ENCODE measurements around the gene MTMR3.

DNA sequence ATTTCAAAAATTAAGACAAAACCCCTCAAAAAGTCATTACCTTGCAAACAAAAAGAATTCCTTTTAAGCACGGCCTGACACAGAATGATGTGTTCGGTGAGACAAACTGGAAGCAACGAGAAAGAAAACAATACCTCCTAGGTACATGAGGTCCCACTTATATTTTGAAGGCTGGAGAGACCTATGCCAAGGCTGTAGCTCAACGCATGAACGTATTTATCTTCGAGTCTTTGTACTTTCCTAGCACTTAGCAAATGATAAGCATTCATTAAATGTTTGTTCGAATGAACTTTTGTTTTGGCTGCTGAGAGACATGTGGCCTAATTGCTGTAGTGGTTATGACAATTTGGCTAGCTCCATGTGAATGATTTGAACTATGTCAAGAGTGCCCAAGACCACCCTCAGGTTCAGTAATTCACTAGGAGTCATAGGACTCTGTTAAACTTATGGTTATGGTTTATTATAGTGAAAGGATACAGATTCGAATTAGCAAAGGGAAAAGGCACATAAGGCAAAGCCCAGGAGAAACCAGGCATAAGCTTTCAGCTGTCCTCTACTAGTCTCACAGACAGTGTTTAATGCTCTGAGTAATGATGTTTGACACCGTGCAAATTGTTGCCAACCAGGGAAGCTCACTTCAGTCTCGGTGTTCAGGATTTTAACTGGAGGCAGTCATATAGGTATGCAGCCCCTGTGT is 171.2 kb downstream of the MTMR3 start:
- TF ChIP-seq, protein P1, sequence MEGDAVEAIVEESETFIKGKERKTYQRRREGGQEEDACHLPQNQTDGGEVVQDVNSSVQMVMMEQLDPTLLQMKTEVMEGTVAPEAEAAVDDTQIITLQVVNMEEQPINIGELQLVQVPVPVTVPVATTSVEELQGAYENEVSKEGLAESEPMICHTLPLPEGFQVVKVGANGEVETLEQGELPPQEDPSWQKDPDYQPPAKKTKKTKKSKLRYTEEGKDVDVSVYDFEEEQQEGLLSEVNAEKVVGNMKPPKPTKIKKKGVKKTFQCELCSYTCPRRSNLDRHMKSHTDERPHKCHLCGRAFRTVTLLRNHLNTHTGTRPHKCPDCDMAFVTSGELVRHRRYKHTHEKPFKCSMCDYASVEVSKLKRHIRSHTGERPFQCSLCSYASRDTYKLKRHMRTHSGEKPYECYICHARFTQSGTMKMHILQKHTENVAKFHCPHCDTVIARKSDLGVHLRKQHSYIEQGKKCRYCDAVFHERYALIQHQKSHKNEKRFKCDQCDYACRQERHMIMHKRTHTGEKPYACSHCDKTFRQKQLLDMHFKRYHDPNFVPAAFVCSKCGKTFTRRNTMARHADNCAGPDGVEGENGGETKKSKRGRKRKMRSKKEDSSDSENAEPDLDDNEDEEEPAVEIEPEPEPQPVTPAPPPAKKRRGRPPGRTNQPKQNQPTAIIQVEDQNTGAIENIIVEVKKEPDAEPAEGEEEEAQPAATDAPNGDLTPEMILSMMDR (conservative IDR thresholded peaks at IDR 0.05; ENCODE audit: low read length), result no peak
- no peak for TF ChIP-seq EZH2phosphoT487 (IDR thresholded peaks at IDR 0.05; ENCODE audit: borderline replicate concordance, low read depth, low read length)

Data from OCI-LY7 (cell line).